K562 (cell line): ENCODE measurements around the gene TEKT2. TPM values are rescaled to one million over a fixed set of nuclear protein-coding genes. Genes with fewer than 3 reads are reported as not detected.

Source experiments
- BMI1 ChIP-seq: fragments of 150-350 bp; IDR thresholded peaks from 2 replicates; pipeline ENCODE4 v1.6.1; 2014; ENCODE audit warnings: low read length
- CTBP1 ChIP-seq: fragments of 450-650 bp; IDR thresholded peaks from 2 replicates; pipeline ENCODE4 v1.6.1; 2016; ENCODE audit warnings: borderline replicate concordance
- FOXA3 ChIP-seq, 2 experiments: fragments of 450-650 bp in 1 of 2; sonication (generic) in 1 of 2; formaldehyde crosslinking; IDR thresholded peaks in 1 of 2; conservative IDR thresholded peaks in 1 of 2; 2 replicates each; pipeline versions ENCODE4 v1.4.0 to v1.8.0; 2020 to 2022; ENCODE audit warnings: mild to moderate bottlenecking in 2 of 2, missing genetic modification reagents in 1 of 2
- IRF9 ChIP-seq: fragments of 450-650 bp; IDR thresholded peaks from 2 replicates; pipeline ENCODE4 v1.6.1; 2016; ENCODE audit warnings: missing biosample characterization, missing genetic modification characterization
- L3MBTL2 ChIP-seq: fragments of 450-650 bp; IDR thresholded peaks from 2 replicates; pipeline ENCODE4 v1.6.1; 2016; ENCODE audit warnings: mild to moderate bottlenecking, moderate library complexity
- NR4A1 ChIP-seq, 2 experiments: fragments of 250-450 bp in 1 of 2; fragments of 450-650 bp in 1 of 2; sonication (Bioruptor Pico) in 1 of 2; IDR thresholded peaks; 2 replicates each; pipeline versions ENCODE4 v1.4.0 to v1.6.1; 2016 to 2020; ENCODE audit warnings: mild to moderate bottlenecking in 2 of 2, missing compliant biosample characterization in 1 of 2, missing genetic modification characterization in 1 of 2, moderate library complexity in 1 of 2
- REST ChIP-seq, 2 experiments: fragments of 450-650 bp; formaldehyde crosslinking in 1 of 2; IDR thresholded peaks; 2 replicates each; pipeline versions ENCODE4 v1.4.0 to v1.6.1; 2014 to 2020; ENCODE audit warnings: mild to moderate bottlenecking in 2 of 2, borderline replicate concordance in 1 of 2, low read depth in 1 of 2
- RFX7 ChIP-seq: fragments of 250-450 bp; sonication (Bioruptor Pico); IDR thresholded peaks from 2 replicates; pipeline ENCODE4 v1.5.1; 2021; ENCODE audit warnings: mild to moderate bottlenecking
- SRF ChIP-seq, 2 experiments: fragments of 250-450, 450-650 bp in 1 of 2; sonication (Bioruptor Pico) in 1 of 2; sonication (generic) in 1 of 2; formaldehyde crosslinking; IDR thresholded peaks; 2 replicates each; pipeline versions ENCODE4 v1.5.0 to v1.5.1; 2020 to 2022; ENCODE audit warnings: mild to moderate bottlenecking in 1 of 2, missing genetic modification reagents in 1 of 2
- TCFL5 ChIP-seq: fragments of 250-450 bp; sonication (Bioruptor Pico); conservative IDR thresholded peaks from 2 replicates; pipeline ENCODE4 v1.6.1; 2021; ENCODE audit warnings: mild to moderate bottlenecking, moderate library complexity, matching md5 sums
- THRAP3 ChIP-seq: fragments of 450-650 bp; IDR thresholded peaks from 2 replicates; pipeline ENCODE4 v1.6.1; 2016; ENCODE audit warnings: mild to moderate bottlenecking, inconsistent platforms, borderline replicate concordance
- ZNF143 ChIP-seq: sonication (generic); formaldehyde crosslinking; IDR thresholded peaks from 2 replicates; pipeline ENCODE4 v1.9.0; 2022; ENCODE audit warnings: mild to moderate bottlenecking, missing genetic modification reagents
- ZNF165 ChIP-seq: fragments of 250-450 bp; sonication (Bioruptor Pico); IDR thresholded peaks from 2 replicates; pipeline ENCODE4 v1.4.0; 2020; ENCODE audit warnings: borderline replicate concordance
- ZNF3 ChIP-seq: fragments of 250-450 bp; sonication (Bioruptor Pico); IDR thresholded peaks from 2 replicates; pipeline ENCODE4 v1.5.0; 2021; ENCODE audit warnings: mild to moderate bottlenecking, moderate library complexity
- ZNF41 ChIP-seq: fragments of 250-450 bp; sonication (Bioruptor Pico); conservative IDR thresholded peaks from 2 replicates; pipeline ENCODE4 v1.4.0; 2020; ENCODE audit warnings: mild to moderate bottlenecking
- ZNF445 ChIP-seq: fragments of 250-450 bp; sonication (Bioruptor Pico); IDR thresholded peaks from 2 replicates; pipeline ENCODE4 v1.4.0; 2020; ENCODE audit warnings: low read depth, mild to moderate bottlenecking, moderate library complexity
- polyA plus RNA-seq, 8 experiments: library from polyadenylated mRNA; depleted of rRNA in 4 of 8; stranded (reverse) in 5 of 8; unstranded in 3 of 8; fragments of >200 nt; fragmentation: Nextera tagmentation in 2 of 8; fragmentation: Illumina TruSeq in 1 of 8; extraction: Ambion mirVana in 2 of 8; extraction: Trizol in 1 of 8; gene quantifications; 2 replicates each; pipeline versions ENCODE4 v1.2.1 to v1.2.3, GENCODE V29; 2011 to 2014; ENCODE audit warnings: inconsistent platforms in 1 of 8, missing spikeins in 1 of 8
- total RNA-seq, 7 experiments: library from RNA; depleted of rRNA in 6 of 7; stranded (reverse); fragments of >200 nt in 6 of 7; fragmentation: Illumina TruSeq in 2 of 7; extraction: Trizol in 2 of 7; gene quantifications; 2 replicates each; pipeline versions ENCODE4 v1.2.1 to v1.2.3, GENCODE V29; 2011 to 2021; ENCODE audit warnings: low replicate concordance in 1 of 7

TEKT2 gene
- total and polyA plus RNA-seq, 9 of the 15 experiments (the other 6 are each of a cell fraction or from before 2014, with no cell fraction given) = 0.06 to 0.94 (median 0.30) TPM; not detected in 1

DNA sequence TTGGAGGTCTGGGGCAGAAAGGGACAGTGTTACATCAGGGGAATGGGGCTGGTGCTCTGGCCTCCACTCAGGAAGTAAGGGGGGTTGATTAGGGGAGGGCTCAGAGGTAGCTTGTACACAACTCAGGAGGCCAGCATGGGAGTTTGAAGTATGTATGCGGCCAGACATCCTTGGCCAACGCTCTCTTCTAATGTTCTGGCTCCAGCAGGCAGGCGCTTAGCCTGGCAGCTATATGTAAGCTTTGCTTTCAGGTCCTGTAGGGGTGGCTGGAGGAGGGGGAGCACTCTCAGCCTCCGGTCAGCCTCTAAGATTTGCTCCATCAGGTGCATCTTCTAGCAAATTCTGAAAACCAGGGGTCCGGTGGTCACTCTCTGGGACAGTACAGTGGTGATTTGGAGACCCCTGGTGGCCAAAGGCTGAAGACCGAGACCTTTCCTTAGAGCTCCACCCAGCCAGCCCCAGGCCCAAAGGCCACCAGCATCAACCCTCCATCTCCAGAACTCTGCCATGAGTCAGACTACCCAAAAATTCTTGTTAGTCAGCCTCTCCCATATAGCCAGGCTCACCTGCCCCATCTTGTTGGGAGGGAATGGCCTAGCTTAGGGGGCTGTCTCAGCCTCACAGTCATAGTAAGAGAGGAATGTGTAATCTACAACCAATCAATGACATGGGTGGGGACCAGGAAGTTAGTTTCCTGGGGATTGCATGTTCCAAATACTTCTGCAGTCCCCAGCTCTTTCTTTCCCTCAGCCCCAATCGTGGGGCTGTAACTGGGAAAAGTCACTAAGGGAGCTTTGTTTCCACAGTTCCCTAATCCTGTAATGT lies 50.8 kb downstream of the TEKT2 start (continued):
- TF ChIP-seq IRF9 = no peak
- no peak for TF ChIP-seq TCFL5
- no peak for TF ChIP-seq BMI1
- peak; percentile 92 for TF ChIP-seq REST (IDR thresholded peaks at IDR 0.05; ENCODE audit: borderline replicate concordance)
- TF ChIP-seq REST (CRISPR knock-in tag; IDR thresholded peaks at IDR 0.05; ENCODE audit: low read depth) = no peak
- no peak for TF ChIP-seq SRF (CRISPR knock-in tag; IDR thresholded peaks at IDR 0.05)
- TF ChIP-seq ZNF41 = 0 out of 2 replicates have a peak, but pooled peaks have one; percentile 11
- peak; percentile 22; the same call in 1 of the 2 replicates for TF ChIP-seq L3MBTL2
- peak; percentile 88 for TF ChIP-seq CTBP1
- TF ChIP-seq ZNF3 (CRISPR knock-in tag) = no peak
- no peak for TF ChIP-seq RFX7
- no peak for TF ChIP-seq ZNF445 (CRISPR knock-in tag)
- TF ChIP-seq ZNF143 (CRISPR knock-in tag) = no peak
- TF ChIP-seq THRAP3 = no peak
- 0 out of 4 replicates have a peak, but pooled peaks of 1 of the 2 experiments have one; percentile 47 for TF ChIP-seq FOXA3 (CRISPR knock-in tag; conservative IDR thresholded peaks at IDR 0.05 in 1 of 2, IDR thresholded peaks at IDR 0.05 in 1 of 2)
- no peak for TF ChIP-seq NR4A1 (CRISPR knock-in tag; IDR thresholded peaks at IDR 0.05)
- TF ChIP-seq NR4A1 (tag; IDR thresholded peaks at IDR 0.05) = 0 out of 2 replicates have a peak, but pooled peaks have one; percentile 39
- no peak for TF ChIP-seq ZNF165 (CRISPR knock-in tag)
